ENCODE data around the gene ZNF423.

Gene ZNF423

DNA sequence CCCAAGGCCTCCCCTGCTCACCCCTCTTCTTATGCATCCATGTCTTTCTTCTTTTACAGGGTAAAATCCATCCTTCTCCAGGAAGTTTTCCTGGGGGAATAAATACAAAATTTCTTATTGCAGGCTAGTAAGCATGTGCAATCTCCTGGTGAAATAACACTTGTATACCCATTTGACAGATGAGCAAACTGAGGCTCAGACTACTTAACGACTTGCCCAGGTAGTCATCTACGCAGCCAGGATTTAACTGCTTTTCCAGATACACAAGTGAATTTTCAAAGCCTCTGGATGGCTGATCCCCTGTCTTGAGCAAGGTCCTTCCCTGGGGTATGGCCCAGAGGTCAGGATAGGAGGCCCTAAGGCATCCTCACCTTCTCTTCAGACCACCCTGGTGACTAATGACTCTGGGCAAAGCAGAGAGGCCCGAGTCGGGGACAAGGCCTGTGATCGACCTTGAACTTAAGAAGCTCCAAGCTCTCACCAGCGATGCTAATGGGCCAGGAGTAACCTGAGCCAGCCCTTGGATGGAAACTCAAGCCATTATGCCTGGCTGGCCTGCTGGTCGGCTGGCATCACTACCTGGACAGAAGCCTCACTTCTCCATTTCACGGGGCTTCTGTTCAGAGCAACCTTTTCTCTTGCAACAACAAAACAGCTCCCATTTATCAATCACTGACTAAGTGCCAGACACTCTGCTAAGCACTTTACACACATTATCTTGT lies 33.1 kb downstream of the ZNF423 start:
- DNase-seq, result no peak

DNA sequence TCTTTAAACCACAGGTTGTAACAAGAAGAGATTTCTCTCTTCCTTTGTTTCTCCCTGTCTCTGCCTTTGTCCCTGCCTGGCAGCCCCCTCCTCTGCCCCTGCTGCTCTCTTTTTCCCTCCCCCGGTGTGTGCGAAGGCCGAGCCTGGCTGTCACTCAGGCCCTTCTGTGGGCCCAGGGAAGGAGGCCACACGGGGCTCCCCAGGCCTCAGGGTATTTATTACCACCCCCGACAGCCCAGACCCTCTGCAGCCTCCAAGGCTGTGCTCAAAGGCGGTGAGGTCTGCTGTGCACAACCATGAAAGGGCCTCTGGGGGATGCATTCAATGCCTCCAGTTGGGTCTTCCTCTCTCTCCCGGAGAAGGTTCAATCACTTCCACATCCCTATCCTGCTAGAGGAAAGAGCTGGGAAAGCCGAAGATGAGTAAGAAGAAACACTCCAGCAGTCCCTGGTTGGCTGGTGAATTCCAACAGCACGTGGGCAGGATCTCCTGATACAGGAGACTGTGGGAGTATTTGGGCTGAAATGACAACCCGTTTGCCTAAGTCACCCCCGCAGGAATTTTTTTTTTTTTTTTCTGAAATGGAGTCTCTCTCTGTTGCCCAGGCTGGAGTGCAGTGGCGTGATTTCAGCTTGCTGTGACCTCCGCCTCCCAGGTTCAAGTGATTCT lies 34.2 kb downstream of the ZNF423 start:
- no peak for DNase-seq

DNA sequence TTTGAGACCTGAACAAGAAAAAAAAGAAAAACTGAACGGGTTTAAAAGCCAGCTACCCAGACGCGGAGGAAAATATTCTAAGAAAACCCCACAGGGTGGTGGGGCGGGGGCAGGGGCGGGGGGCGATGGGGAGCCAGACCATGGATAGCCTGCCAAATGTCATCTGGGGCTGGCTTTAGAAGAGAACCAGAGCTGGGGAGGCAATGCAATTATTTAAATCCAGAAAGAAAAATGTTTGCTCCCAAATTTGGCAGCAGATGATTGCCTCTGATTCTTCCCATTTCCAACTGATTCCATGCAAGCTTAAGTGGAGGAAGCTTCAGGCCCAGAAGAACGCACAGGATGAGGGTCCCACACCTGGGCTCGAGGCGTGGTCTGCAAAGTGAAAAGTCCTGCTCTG lies 34.8 kb downstream of the ZNF423 start:
- DNase-seq, result no peak

DNA sequence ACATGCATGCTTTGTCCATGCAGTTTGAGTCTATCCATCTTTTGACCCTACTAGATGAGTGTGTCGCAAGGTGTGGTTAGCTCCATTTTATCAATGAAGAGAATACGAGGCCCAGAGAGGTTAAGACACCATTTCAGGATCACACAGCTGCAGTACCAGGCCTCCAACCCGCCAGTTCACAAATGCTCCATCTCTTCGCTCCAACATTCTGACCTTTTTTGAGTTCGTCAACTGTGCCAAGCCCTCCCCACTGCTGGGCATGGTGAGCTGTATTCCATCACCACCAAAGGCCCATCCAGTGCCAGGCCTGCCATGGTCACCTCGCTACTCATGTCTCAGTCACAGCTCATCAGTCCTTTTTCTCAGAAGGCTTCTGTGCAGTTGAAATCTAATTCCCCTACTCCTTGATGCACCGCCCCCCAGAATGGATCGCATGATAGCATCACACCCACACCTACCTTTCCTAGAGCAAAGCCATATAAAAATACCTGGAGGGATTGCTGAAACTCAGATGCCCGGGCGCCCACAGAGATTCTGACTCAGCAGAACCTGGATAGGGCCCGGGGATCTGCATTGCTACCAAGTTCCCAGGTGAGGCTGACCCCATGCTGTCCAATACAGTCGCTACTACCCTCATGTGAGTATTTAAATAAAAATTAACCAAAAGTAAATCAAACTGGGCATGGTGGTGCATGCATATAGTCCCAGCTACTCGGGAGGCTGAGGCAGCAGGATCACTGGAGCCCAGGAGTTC lies 38.0 kb downstream of the ZNF423 start:
- no peak for DNase-seq

GRCh38 chr16:49816875-49817274 lies 39.0 kb downstream of the ZNF423 start:
- DNase-seq, result no peak

DNA sequence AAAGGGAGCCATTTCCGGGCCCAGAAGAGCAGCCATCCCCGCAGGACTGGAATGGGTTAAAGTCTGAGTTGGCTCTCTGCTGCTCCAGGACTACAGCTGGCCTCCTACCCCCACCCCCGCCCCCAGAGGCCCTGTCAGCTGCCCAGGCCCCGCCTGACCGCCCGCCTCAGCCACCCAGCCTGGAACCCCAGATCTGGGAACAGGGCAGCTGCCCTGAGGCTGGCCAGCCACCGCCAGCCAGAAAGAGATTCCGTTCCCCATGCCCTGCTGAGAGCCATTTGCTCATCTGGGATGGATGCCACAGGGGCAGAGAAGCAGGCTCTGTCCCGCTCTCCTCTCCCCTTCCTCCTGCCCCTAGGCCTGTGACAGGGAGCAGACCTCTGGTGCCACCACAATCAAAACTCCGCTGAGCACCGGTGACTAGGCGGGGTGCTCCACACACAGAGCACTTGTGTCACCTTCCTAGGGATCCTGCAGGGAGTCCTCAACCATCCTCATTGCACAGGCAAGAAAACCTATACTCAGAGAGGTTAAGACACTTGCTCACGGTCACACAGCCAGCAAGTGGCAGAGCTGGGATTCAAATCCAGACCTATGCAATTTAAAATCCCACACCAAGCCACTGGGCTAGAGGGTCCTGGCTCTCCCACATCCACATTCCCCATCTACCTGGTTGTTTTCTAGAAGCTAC lies 44.1 kb downstream of the ZNF423 start:
- peak; percentile 71 for DNase-seq

- no peak for DNase-seq
Observed at GRCh38 chr16:49810831-49811230, 45.1 kb downstream of the ZNF423 start.

DNA sequence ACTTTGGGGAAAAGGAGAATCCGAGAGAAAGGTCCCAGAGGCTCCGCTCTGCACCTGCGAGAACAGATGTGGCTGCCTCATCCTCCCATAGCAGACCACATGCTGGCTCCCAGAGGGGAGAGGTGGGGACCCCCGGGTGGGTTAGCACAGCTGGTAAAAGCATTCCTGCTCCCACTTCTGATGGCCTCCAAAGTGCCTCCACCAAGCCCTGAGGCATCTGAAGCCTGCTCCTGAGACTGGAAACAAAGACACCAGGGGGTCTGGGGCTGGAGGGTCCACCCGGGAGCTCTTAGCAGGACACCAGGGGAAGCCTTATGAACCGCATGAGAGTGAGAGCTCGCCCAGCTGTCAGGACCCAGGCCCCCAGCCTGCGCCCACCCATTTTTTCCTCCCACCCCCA lies 46.4 kb downstream of the ZNF423 start:
- no peak for DNase-seq

GRCh38 chr16:49809062-49809461 lies 46.9 kb downstream of the ZNF423 start:
- no peak for DNase-seq

GRCh38 chr16:49806446-49806845 lies 49.5 kb downstream of the ZNF423 start:
- DNase-seq, result no peak

DNA sequence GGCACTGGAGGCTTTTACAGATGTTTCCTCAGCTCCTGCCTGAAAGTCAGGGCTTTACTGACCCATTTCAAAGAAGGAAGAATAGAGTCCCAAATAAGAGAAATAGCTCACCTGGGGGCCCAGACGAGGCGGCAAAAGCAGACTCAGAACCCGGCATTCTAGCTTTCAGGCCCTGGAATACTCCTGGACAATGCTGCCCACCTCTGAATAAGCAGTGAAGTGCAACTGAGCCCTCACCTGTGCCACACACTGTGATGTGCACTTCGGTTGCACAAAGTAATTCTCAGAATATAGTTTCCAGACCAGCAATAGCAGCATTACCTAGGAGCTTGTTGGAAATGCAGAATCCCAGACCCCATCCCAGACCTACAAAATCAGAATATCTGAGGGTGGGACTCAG lies 54.6 kb downstream of the ZNF423 start:
- no peak for DNase-seq

- no peak for DNase-seq
Observed at GRCh38 chr16:49800876-49801275, 55.0 kb downstream of the ZNF423 start.

- DNase-seq, result no peak
Observed at GRCh38 chr16:49800441-49800840, 55.5 kb downstream of the ZNF423 start.

DNA sequence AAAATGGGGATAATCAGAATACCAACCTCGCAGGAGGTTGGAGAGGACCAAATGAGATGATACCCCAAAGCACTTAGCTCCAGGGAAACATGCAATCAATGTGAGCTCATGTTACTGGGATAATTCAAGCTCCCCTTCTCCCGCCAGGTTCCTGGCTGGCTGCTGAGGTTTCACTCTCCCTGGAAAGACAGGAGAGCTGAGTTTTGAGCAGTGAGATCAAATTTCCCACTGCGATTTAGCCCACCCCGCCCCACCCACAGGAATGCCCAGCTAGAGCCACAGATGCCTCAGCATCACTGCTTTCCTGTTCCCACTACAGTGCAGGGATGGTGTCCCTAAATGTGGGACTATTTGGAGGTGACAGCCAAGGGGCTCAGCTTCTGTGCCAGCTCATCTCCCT lies 56.7 kb downstream of the ZNF423 start:
- peak; percentile 68 for DNase-seq

DNA sequence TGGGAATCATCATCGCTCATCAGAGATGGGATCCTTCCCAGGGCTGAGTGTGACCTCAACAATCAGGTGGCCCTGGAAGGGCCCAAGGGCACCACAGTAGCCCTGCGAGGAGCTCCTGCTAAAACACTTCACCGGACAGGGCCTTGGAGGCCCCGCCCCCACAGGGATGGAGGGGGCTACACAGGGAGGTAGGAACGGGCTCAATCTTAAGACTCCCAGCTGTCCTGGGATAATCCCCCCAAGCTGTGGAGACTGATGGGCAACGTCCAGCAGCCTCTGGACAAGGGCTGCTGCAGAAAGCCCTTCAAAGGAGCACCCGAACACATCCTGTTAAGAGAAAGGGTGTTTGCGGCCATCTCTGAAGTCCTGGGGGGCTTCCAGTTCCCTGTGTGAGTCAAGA lies 60.4 kb downstream of the ZNF423 start:
- no peak for DNase-seq

DNA sequence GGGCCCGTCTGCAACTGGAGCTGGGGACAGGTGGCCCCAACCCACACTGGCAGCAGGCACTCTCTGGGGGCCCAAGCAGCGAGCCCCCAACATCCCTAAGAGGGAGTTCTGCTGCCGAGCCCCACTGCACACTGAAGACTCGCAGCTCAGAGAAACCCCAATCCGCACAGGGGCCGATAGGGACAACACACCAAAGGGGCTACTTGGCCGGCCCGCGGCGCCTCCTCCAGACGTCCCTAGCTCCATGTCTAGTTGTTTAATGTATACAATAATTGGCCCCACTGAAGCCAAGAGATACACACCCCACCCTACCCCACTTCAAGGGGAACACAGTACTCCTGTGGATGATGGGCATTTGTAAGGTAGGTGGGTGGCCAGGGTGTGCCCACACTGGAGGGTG lies 62.7 kb downstream of the ZNF423 start:
- DNase-seq, result no peak

DNA sequence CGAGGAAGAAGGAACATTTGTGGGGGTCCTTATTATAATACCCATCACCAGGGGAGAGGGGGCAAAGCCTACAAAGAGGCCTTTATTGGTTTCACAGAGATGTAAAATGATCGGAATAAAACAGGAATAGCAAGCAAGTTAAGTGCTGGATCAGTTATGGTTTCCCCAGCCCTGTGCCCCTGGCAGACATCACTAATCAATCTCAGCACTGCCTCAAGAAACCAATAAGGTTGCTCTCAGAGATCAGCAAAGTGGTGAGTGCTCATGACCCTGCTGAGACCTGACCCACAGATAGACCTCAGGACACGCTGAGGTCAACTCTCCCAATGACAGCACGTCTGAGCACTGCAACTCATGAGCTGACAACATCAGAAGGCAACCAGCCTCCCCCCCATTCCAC lies 66.3 kb downstream of the ZNF423 start:
- no peak for DNase-seq

GRCh38 chr16:49788986-49789385 lies 66.9 kb downstream of the ZNF423 start:
- no peak for DNase-seq

- DNase-seq, result no peak
Observed at GRCh38 chr16:49788572-49788971, 67.3 kb downstream of the ZNF423 start.

DNA sequence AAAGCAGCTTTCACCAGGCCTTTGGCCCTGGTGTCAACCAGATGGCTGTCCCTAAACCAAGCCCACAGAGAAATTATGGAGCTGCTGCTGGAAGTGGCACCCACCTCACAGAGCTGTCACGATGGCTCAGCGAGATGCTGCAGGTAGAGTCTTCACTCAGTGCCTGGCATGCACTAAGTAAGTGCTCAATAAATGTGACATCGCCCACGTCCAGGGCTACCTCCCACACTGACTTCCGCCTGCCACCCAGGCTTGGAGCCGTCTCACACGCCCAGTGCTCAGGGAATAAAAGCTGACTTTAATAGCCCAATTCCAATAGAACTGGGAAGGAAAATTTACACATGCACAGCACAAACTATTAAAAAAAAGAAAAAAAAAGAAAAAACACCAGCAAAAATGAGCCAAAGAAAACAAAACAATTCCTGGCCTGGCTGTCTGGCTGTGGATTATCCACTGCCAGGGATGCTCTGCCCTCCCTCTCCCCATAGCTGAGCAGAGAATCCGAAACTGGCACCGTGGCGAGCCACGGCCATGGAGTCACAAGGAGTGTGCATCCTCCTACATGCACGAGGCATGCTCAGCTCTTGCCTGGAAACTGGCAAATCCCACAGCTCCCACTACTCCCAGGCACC lies 68.9 kb downstream of the ZNF423 start:
- DNase-seq, result no peak

GRCh38 chr16:49785970-49786369 lies 69.9 kb downstream of the ZNF423 start:
- no peak for DNase-seq

DNA sequence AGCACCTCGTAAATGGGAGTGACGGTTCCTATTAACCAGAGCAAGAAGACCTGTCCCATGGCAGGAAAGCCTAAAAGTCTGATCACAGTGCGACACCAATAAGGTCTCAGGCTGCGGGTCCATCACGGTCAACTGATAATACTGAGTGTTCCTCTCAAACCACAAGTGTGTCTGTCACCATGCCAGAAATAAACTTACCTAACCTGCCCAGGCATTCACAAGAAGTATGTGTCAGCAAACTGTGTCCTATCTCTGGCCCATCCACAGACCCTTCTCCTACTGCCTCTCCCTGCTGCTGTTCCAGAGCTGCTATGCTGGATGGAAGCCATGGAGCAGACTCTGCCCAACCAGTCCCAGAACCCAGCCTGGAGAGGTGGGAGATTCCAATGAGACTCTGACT lies 73.5 kb downstream of the ZNF423 start:
- DNase-seq, result no peak

DNA sequence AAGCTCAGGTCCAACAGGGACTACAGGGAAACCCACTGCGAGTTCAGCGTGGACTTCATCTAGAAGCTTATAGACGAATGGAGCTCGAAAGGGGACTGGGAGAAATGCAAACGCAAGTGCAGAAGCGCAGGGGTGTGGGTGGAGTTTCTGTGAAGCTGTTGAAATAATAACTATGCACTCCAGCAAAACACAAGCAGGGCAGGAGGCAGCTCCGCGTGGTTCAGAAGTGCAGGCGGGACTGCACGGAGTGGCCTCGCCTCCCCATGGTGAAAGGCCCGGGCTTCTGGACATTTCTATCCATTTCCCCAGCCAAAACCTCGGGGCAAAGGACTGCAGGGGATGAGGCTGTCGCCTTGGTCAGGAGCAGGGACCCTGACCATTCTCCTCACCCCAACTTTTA lies 74.5 kb downstream of the ZNF423 start:
- no peak for DNase-seq

Measured in islet precursor cell (in vitro differentiated cells).